Calu3 (cell line): ENCODE measurements around the gene SLC5A10. TPM values are rescaled to one million over a fixed set of nuclear protein-coding genes. Genes with fewer than 3 reads are reported as not detected.

Experiments
- BruUV-seq: library from RNA; stranded (reverse); fragments of 400-500 nt; replicated peaks from 2 replicates; lab custom pipeline; 2021; lab: Mats Ljungman, UMichigan
- CTCF ChIA-PET: fragments of 300-600 bp; sonication (Branson Sonifier 250); formaldehyde crosslinking; loops from one replicate; lab custom pipeline; 2022; ENCODE audit warnings: antibody characterized with exemption; lab: Charles Lee
- DNase-seq: peaks from one replicate; pipeline ENCODE4 v3.0.0; 2022
- H3K27ac Mint-ChIP-seq: one replicate; pipeline ENCODE4 v1.8.0; 2022; ENCODE audit warnings: mixed read lengths; ENCODE audit not compliant: unreplicated experiment
- H3K27me3 Mint-ChIP-seq: one replicate; pipeline ENCODE4 v1.8.0; 2022; ENCODE audit warnings: mixed read lengths; ENCODE audit not compliant: unreplicated experiment
- H3K36me3 Mint-ChIP-seq: one replicate; pipeline ENCODE4 v1.8.0; 2022; ENCODE audit warnings: mild to moderate bottlenecking, moderate library complexity, mixed read lengths; ENCODE audit not compliant: insufficient read depth, unreplicated experiment
- H3K4me1 Mint-ChIP-seq: one replicate; pipeline ENCODE4 v1.8.0; 2022; ENCODE audit warnings: mild to moderate bottlenecking, low read depth, mixed read lengths; ENCODE audit not compliant: unreplicated experiment
- H3K4me3 Mint-ChIP-seq: one replicate; pipeline ENCODE4 v1.8.0; 2022; ENCODE audit warnings: mild to moderate bottlenecking, low read depth, moderate library complexity, mixed read lengths; ENCODE audit not compliant: unreplicated experiment
- H3K9me3 Mint-ChIP-seq: one replicate; pipeline ENCODE4 v1.8.0; 2022; ENCODE audit warnings: low read depth, mixed read lengths; ENCODE audit not compliant: unreplicated experiment
- CTCF ChIP-seq: fragments of 200-600 bp; IDR thresholded peaks from one replicate; pipeline ENCODE4 v1.8.0; 2022; ENCODE audit warnings: antibody characterized with exemption; ENCODE audit not compliant: unreplicated experiment
- intact Hi-C: fragments of 100-400 bp; cut with micrococcal nuclease; formaldehyde crosslinking; loops from one replicate; pipeline ENCODE4 v1.10.0; 2022; ENCODE audit not compliant: unreplicated experiment
- total RNA-seq: library from RNA; stranded (reverse); gene quantifications from 2 replicates; pipeline ENCODE4 v1.2.3, GENCODE V29; 2022

Gene SLC5A10
- total RNA-seq, 1 experiment from 2014 or later, result not detected

- BruUV-seq, result no TSS peak
- Mint-ChIP-seq H3K4me3 (no peak overlapping the region), H3K27ac (no peak overlapping the region), H3K36me3 (peaks cover 23% of the 10 kb centered on the region), H3K9me3 (peaks cover 3% of the 10 kb centered on the region), H3K27me3 (no peaks in the 10 kb centered on the region), H3K4me1 (no peaks in the 10 kb centered on the region)
- DNase-seq, result no peak
- TF ChIP-seq CTCF, result no peak
- CTCF ChIA-PET, result no interaction called here
- intact Hi-C loops, result no loop called here
Measured at GRCh38 chr17:18910881-18911280, 41.1 kb upstream of the SLC5A10 start.

GRCh38 chr17:18916816-18917500, 35.0 kb upstream of the SLC5A10 start:
- no peak for TF ChIP-seq CTCF
- CTCF ChIA-PET, result no interaction called here
- BruUV-seq, result no TSS peak
- Mint-ChIP-seq H3K36me3 (peaks cover 27% of the 10 kb centered on the region), H3K9me3 (no peaks in the 10 kb centered on the region), H3K4me3 (no peak overlapping the region), H3K27me3 (no peaks in the 10 kb centered on the region), H3K4me1 (peaks cover 18% of the 10 kb centered on the region), H3K27ac (no peak overlapping the region)
- no peak for DNase-seq
- intact Hi-C loops, result no loop called here

- H3K4me1 Mint-ChIP-seq, result peaks cover 22% of the 10 kb centered on the region
- BruUV-seq, result no TSS peak
- no peaks in the 10 kb centered on the region for H3K27me3 Mint-ChIP-seq
- peaks cover 33% of the 10 kb centered on the region for H3K36me3 Mint-ChIP-seq
- H3K9me3 Mint-ChIP-seq, result no peaks in the 10 kb centered on the region
- no peak overlapping the region for H3K27ac Mint-ChIP-seq
- DNase-seq, result no peak
- TF ChIP-seq CTCF, result no peak
- no peak overlapping the region for H3K4me3 Mint-ChIP-seq
- CTCF ChIA-PET, result no interaction called here
- intact Hi-C loops, result no loop called here
Measured at GRCh38 chr17:18917506-18918032, 34.4 kb upstream of the SLC5A10 start.

- BruUV-seq, result no TSS peak
- CTCF ChIA-PET, result no interaction called here
- Mint-ChIP-seq H3K9me3 (no peaks in the 10 kb centered on the region), H3K27ac (peak overlapping the region; percentile 68), H3K36me3 (peaks cover 23% of the 10 kb centered on the region), H3K4me3 (no peak overlapping the region), H3K4me1 (peaks cover 22% of the 10 kb centered on the region), H3K27me3 (no peaks in the 10 kb centered on the region)
- TF ChIP-seq CTCF, result no peak
- no peak for DNase-seq
- intact Hi-C loops, result no loop called here
Measured at GRCh38 chr17:18919963-18920362, 32.0 kb upstream of the SLC5A10 start.
